GM10248 (cell line): ENCODE measurements around the gene LMF1.

Experiments used
- CTCF ChIA-PET: fragments of 300-600 bp; sonication (Branson Sonifier 250); formaldehyde crosslinking; extraction: SDS; loops from one replicate; lab custom pipeline; 2021; ENCODE audit warnings: antibody characterized with exemption; lab: Yijun Ruan, JAX
- POLR2A ChIA-PET: fragments of 350-650 bp; sonication (Branson Sonifier 250); formaldehyde crosslinking; extraction: SDS; loops from one replicate; lab custom pipeline; 2020; ENCODE audit warnings: antibody characterized with exemption; lab: Yijun Ruan, JAX
- DNase-seq: peaks from one replicate; pipeline ENCODE4 v3.0.0; 2012; ENCODE audit errors: extremely low spot score
- CTCF ChIP-seq: IDR thresholded peaks from 2 replicates; pipeline ENCODE4 v1.5.1; 2012; ENCODE audit warnings: mild to moderate bottlenecking, low read depth; ENCODE audit errors: extremely low read depth, missing control alignments, control extremely low read depth

LMF1 gene

GRCh38 chr16:900211-900610 lies 70.6 kb downstream of the LMF1 start:
- no peak for TF ChIP-seq CTCF
- CTCF ChIA-PET: no interaction called here
- no peak for DNase-seq
- POLR2A ChIA-PET: no interaction called here

GRCh38 chr16:899683-900060 lies 71.1 kb downstream of the LMF1 start:
- CTCF ChIA-PET: no interaction called here
- POLR2A ChIA-PET: no interaction called here
- TF ChIP-seq CTCF: no peak
- DNase-seq: no peak

GRCh38 chr16:898761-899682 lies 71.8 kb downstream of the LMF1 start:
- ChIA-PET POLR2A (no interaction called here), CTCF (no interaction called here)
- no peak for TF ChIP-seq CTCF
- DNase-seq: no peak

- CTCF ChIA-PET: no interaction called here
- POLR2A ChIA-PET: no interaction called here
- no peak for DNase-seq
- no peak for TF ChIP-seq CTCF
Measured at GRCh38 chr16:898216-898615, 72.6 kb downstream of the LMF1 start.

GRCh38 chr16:897701-898100 lies 73.1 kb downstream of the LMF1 start:
- no peak for TF ChIP-seq CTCF
- no peak for DNase-seq
- POLR2A ChIA-PET: no interaction called here
- CTCF ChIA-PET: no interaction called here

- no peak for TF ChIP-seq CTCF
- ChIA-PET POLR2A (no interaction called here), CTCF (no interaction called here)
- no peak for DNase-seq
Measured at GRCh38 chr16:897200-897543, 73.6 kb downstream of the LMF1 start.
